GM12873 (cell line): ENCODE data around the gene NDUFS6.
A peak's percentile ranks its signal among the peaks of the same experiment; 100 is the strongest.

ENCODE experiments used
- CTCF ChIP-seq: IDR thresholded peaks from 2 replicates; pipeline ENCODE4 v1.5.1; 2012; ENCODE audit warnings: low read depth, mild to moderate bottlenecking, moderate library complexity, low read length, control low read depth; ENCODE audit not compliant: insufficient read depth; ENCODE audit errors: missing control alignments

Gene NDUFS6

DNA sequence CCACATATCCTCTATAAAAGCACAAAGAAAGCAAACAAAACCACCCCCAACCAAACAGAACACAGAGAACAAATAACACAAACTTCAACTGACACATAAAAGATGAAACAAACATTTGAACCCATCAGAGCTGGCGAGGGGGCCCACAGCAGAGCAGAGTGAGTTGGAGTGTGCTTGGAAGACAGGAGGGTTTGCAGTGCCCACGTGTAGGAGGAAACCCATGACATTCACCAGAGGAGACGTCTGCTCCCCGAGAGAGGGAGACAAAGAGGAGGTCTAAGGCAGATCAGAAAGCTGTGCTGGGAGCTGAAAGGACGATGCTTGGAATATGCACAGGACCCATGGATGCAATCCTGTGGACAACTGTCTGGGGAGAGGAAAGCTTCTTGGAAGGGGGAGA, 28.6 kb upstream of the NDUFS6 start:
- peak; percentile 63 for TF ChIP-seq CTCF

DNA sequence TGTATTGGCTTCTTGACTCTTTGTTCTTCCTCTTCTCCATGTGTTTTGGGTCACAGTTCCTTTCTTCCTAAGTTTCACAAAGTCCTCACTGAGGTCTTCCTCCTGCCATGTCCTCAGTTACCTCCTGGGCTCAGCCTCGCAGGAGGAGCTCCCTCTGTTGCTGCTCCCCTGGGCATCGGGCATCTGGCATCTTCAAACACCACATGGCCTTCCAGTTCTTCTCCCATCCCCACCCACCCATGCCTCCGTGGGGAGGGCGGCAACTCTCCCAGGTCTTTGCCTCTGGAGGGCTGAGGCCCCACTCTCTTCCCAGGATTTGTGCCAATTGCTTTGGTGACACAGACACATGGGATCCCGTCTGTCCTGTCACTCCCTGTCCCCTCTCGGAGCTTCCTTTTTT, 24.4 kb upstream of the NDUFS6 start:
- no peak for TF ChIP-seq CTCF

DNA sequence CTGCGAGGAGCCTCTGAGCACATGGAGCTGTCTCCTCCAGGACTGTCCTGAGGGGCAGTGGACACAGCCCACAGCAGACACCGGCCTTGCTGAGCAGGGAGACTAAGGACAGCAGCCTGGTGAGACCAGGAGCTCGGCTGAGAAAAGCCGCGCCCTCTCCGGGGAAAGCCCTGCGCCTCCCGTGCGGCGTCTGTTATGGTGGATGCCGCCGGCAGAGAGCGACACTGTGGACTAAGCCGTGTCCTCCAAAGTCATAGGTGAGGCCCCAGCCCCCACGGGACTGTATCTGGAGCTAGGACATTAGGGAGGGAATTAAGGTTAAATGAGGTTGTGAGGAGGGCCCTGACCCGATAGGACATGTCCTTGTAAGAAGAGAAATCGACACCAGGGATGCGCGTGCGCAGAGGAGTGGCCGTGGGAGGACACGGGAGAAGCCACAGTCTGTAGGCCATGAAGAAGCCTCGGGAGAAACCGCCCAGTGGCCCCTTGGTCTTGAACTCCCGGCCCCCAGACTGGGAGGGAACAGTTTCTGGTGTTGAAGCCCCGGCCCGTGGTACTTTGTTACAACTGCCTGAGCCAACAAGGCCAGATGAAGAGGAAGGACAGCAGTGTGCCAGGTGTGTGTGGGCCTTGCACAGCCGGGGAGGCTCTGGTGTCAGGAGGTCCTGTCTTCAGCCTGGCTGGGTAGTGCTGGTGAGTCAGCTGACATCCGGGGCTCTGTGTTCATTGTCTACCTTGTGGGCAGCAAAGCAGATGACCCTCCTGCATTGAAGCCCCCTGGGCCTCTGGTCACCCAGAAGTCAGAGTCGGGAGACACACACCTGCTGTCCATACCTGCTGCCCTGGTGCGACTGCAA, 23.7 kb upstream of the NDUFS6 start:
- TF ChIP-seq CTCF: no peak

- no peak for TF ChIP-seq CTCF
These were observed 22.8 kb upstream of the NDUFS6 start for GRCh38 chr5:1778138-1779020.

- TF ChIP-seq CTCF: no peak
These were observed 22.1 kb upstream of the NDUFS6 start for GRCh38 chr5:1779021-1779680.

DNA sequence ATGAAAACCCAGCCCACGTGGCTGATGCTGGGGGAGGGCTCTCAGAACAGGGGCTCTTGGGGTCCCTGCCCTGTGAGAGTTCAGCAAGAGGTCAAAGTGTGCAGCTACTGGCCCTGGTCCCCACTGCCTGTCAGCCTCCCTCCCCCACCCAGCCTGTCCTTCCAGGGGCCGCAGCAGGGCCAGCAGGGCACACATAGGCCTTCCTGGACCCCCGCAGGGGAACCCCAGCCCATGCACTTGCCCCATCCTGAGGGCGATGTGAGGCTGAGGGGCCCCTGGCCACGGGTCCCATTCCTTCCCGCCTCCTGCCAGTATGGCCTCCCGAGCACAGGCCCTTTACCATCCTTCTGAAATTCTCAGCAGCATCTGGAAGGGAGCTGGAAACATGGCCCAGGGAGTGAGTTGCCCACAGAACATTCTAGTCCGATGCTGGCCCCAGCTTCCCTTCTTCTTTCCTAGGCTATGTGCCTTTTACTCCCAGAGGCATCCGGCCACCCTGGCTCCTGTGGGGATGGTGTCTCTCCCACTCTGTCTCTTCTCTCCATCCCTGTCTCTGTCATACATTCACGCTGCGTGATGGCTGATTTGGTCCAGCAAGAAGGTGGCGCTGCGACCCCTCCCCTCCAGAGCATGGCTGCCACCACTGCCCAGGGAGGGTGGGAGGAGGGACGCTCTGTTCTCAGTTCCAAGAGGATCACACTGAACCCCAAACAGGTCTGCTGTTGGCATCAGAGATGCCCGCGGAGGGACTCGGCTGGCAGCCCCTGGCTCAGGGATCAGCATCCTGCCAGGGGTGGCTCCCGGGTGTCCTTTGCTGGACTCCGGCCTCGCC, 21.2 kb upstream of the NDUFS6 start:
- TF ChIP-seq CTCF: no peak

DNA sequence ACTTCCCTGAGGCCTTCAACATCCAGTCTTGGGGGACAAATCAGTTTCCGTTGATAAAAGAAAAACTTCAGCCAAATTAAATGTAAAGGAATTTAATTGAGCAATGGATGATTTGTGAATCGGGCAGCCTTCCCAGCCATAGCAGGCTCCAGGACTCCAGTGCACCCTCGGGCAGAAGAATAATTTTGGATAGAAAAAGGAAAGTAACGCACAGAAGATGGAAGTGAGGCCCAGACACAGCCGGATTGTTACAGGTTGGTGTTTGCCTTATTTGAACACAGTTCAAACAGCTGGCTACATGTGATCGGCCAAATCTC, 20.6 kb upstream of the NDUFS6 start:
- TF ChIP-seq CTCF: no peak
